ENCODE results near the gene MLXIP. TPM values are rescaled to one million over a fixed set of nuclear protein-coding genes. Genes with fewer than 3 reads are reported as not detected.
A peak's percentile ranks its signal among the peaks of the same experiment; 100 is the strongest.

The MLXIP gene
- total and polyA plus RNA-seq, 2 of the 13 experiments (the other 11 are each of a cell fraction or from before 2014, with no cell fraction given) = 5.3 to 6.7 TPM

- Histone ChIP-seq H3K36me3 (replicated peaks in 1 of 2; ENCODE audit: control insufficient read depth in 1 of 2, insufficient read depth in 2 of 2, low read length in 2 of 2) (no peaks in the 10 kb centered on the region), H3K9me3 (ENCODE audit: low read length) (no peaks in the 10 kb centered on the region), H2AFZ (ENCODE audit: low read length) (no peak overlapping the region), H3K27me3 (ENCODE audit: control insufficient read depth in 1 of 2, insufficient read depth in 2 of 2, low read length in 2 of 2) (no peaks in the 10 kb centered on the region), H3K4me1 (ENCODE audit: insufficient read depth, low read length) (peaks cover 56% of the 10 kb centered on the region), H3K4me3 (replicated peaks in 1 of 3; ENCODE audit: insufficient read depth in 1 of 3, low read depth in 2 of 3, low read length in 3 of 3) (no peak overlapping the region), H3K4me2 (ENCODE audit: low read depth, low read length) (no peak overlapping the region), H3K27ac (ENCODE audit: extremely low read length, insufficient read depth, low read length) (no peak overlapping the region), H3K79me2 (ENCODE audit: insufficient read depth, low read length) (peaks cover 25% of the 10 kb centered on the region), H3K9ac (ENCODE audit: insufficient read depth, low read depth, low read length) (no peak overlapping the region), H4K20me1 (ENCODE audit: insufficient read depth, low read length) (peaks cover 24% of the 10 kb centered on the region; the same call in 1 of the 2 replicates)
- intact Hi-C loops (cut with micrococcal nuclease; ENCODE audit: unreplicated experiment) = no loop called here
- ChIA-PET CTCF (ENCODE audit: low intra/inter-chr PET ratio, low total read pairs) (no interaction called here), POLR2A (interaction anchor here (0.9 kb wide), 1 partner anchor 32 kb away, joined by 3 read pairs; no protein-coding TSS in a partner anchor)
- BruUV-seq (replicated peaks) = no TSS peak
- ATAC-seq (no peak), FAIRE-seq (no peak), DNase-seq (ENCODE audit: low spot score) (no peak)
- in situ Hi-C loops (cut with HindIII; ENCODE audit: extremely low pct_ligation_motif_present, low pct_unique_long_range_greater_than_20kb) = no loop called here
- WGBS (ENCODE audit: low lambda C conversion rate) = 91% methylated on average over 10 of the region's 10 CpGs
- no peak for TF ChIP-seq ZNF407 (CRISPR knock-in tag; IDR thresholded peaks at IDR 0.05; ENCODE audit: not compliant biosample characterization)
- no peak for TF ChIP-seq ZNF737 (CRISPR knock-in tag; IDR thresholded peaks at IDR 0.05; ENCODE audit: borderline replicate concordance)
- no peak for TF ChIP-seq ZNF572 (CRISPR knock-in tag; IDR thresholded peaks at IDR 0.05)
- TF ChIP-seq MAFF (IDR thresholded peaks at IDR 0.05; ENCODE audit: low read depth, low read length) = no peak
- TF ChIP-seq ZNF136 (CRISPR knock-in tag; IDR thresholded peaks at IDR 0.05; ENCODE audit: low read depth) = no peak
- no peak for TF ChIP-seq ATF1 (CRISPR knock-in tag; IDR thresholded peaks at IDR 0.05)
- no peak for TF ChIP-seq ZNF691 (CRISPR knock-in tag; IDR thresholded peaks at IDR 0.05; ENCODE audit: borderline replicate concordance, low read depth)
- no peak for TF ChIP-seq ZBTB44 (CRISPR knock-in tag; IDR thresholded peaks at IDR 0.05)
- peak; percentile 55; the same call in 1 of the 2 replicates for TF ChIP-seq ZBTB33 (CRISPR knock-in tag; IDR thresholded peaks at IDR 0.05)
Observed at GRCh38 chr12:122094735-122095631, 16.4 kb downstream of the MLXIP start.
